Testis (tissue), 3 donors: ENCODE results near the gene ODAD3. TPM values are rescaled to one million over a fixed set of nuclear protein-coding genes. Genes with fewer than 3 reads are reported as not detected.
A peak's percentile ranks its signal among the peaks of the same experiment; 100 is the strongest.

Experiments used
- DNase-seq: peaks from one replicate; pipeline ENCODE4 v3.0.0-alpha.2; 2019
- H3K27ac ChIP-seq, 2 donors: fragments of 200-600 bp; sonication (generic); one replicate each; pipeline ENCODE4 v1.5.1; 2019
- H3K27me3 ChIP-seq: fragments of 200-600 bp; sonication (generic); one replicate; pipeline ENCODE4 v1.5.1; 2019
- H3K36me3 ChIP-seq: fragments of 200-600 bp; sonication (generic); one replicate; pipeline ENCODE4 v1.5.1; 2017; ENCODE audit warnings: low read depth; ENCODE audit errors: missing control alignments
- H3K4me1 ChIP-seq: fragments of 200-600 bp; sonication (generic); one replicate; pipeline ENCODE4 v1.5.1; 2019
- H3K4me3 ChIP-seq, 2 donors: fragments of 200-600 bp; sonication (generic); one replicate each; pipeline ENCODE4 v1.5.1; 2017 to 2019
- H3K9me3 ChIP-seq: fragments of 200-600 bp; sonication (generic); one replicate; pipeline ENCODE4 v1.5.1; 2017
- POLR2A ChIP-seq: fragments of 450-650 bp; IDR thresholded peaks from one replicate; pipeline ENCODE4 v1.6.1; 2017; ENCODE audit warnings: antibody characterized with exemption, mild to moderate bottlenecking, moderate library complexity
- WGBS, 2 donors: methylation state at CpG; one replicate each; pipeline ENCODE4 v1.1.5; 2018; 5-methylcytosine and 5-hydroxymethylcytosine counted together
- intact Hi-C: fragments of 100-400 bp; cut with DNase I; formaldehyde crosslinking; loops from one replicate; pipeline ENCODE4 v1.15.1; 2023; ENCODE audit warnings: low total_unique reads
- polyA plus RNA-seq: library from polyadenylated mRNA; stranded (reverse); fragments of 350-450 nt; fragmentation: Illumina TruSeq; extraction: RNeasy Lipid Tissue Mini Kit (QIAGEN cat#74804); gene quantifications from one replicate; pipeline ENCODE4 v1.2.3, GENCODE V29; 2014; ENCODE audit warnings: low read depth, low replicate concordance; ENCODE audit not compliant: insufficient read depth
- total RNA-seq, 2 donors: library from RNA; depleted of rRNA; stranded (reverse); fragments of >200 nt; gene quantifications; one replicate each; pipeline ENCODE4 v1.2.3, GENCODE V29; 2016
- TF ChIP-seq, protein P1 (sequence below), 3 experiments: fragments of 450-650 bp in 2 of 3; fragments of 200-600 bp in 1 of 3; sonication (generic) in 1 of 3; IDR thresholded peaks; one replicate each; pipeline ENCODE4 v1.5.1; 2016 to 2019; ENCODE audit warnings: antibody characterized with exemption in 3 of 3, mild to moderate bottlenecking in 2 of 3, moderate library complexity in 1 of 3

ODAD3 gene
- total and polyA plus RNA-seq, 3 donors from 2014 or later, result 9.7 to 18.3 (median 14.8) TPM

GRCh38 chr19:11423164-11423790, 11.6 kb downstream of the ODAD3 start:
- no peak for TF ChIP-seq POLR2A
- TF ChIP-seq, protein P1, sequence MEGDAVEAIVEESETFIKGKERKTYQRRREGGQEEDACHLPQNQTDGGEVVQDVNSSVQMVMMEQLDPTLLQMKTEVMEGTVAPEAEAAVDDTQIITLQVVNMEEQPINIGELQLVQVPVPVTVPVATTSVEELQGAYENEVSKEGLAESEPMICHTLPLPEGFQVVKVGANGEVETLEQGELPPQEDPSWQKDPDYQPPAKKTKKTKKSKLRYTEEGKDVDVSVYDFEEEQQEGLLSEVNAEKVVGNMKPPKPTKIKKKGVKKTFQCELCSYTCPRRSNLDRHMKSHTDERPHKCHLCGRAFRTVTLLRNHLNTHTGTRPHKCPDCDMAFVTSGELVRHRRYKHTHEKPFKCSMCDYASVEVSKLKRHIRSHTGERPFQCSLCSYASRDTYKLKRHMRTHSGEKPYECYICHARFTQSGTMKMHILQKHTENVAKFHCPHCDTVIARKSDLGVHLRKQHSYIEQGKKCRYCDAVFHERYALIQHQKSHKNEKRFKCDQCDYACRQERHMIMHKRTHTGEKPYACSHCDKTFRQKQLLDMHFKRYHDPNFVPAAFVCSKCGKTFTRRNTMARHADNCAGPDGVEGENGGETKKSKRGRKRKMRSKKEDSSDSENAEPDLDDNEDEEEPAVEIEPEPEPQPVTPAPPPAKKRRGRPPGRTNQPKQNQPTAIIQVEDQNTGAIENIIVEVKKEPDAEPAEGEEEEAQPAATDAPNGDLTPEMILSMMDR (IDR thresholded peaks at IDR 0.05), result no peak
- Histone ChIP-seq H3K4me3 (no peak overlapping the region), H3K36me3 (no peaks in the 10 kb centered on the region), H3K27me3 (no peaks in the 10 kb centered on the region), H3K4me1 (peaks cover 25% of the 10 kb centered on the region), H3K27ac (no peak overlapping the region), H3K9me3 (no peaks in the 10 kb centered on the region)
- intact Hi-C loops, result no loop called here
- DNase-seq, result no peak
- WGBS, 2 donors, result 27 to 52% methylated on average over 24 to 27 of the region's 27 CpGs

DNA sequence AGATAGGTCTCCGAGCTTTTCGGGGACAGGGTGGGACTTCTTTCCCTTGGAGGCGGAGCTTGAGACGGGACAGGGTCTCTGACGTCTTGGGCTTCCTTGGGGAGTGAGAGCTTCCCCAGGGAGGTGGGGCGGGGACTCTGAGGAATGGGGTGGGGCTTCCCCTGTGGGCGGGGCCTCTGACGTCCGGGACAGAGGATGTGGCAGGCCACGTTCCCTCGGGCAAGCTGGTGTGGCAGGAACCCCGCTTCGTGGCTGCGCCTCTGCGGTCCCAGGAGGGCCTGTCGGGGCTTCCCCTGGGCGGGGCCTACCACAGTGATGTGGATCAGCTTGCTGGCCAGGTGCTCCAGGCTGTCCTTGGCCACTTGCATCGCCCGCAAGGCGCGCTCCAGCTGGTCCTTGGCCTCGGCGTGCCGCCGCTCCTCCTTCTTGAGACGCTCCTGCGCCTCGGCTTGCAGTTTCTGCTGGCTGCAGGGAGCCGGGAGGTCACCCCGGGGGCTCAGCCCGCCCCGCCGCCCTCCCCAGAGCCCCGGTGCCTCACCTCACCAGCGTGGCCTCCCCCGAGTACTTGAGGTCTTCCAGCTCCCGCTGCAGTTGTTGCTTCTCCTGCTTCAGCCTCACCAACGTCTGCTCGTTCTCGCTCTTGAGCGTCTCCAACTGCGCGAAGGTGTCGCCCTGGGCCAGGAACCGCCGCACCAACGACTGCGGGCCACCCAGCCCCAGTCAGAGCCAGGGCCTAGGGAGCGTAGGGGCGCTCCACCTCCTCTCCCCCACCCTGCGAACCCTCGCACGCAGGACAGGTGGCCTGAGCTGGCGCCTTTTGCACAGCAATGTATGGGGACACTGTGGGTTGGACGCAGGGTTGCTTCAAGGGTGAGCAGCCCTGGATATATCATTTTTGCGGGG, 12.5 kb downstream of the ODAD3 start:
- no peaks in the 10 kb centered on the region for H3K9me3 ChIP-seq
- no peak overlapping the region for H3K27ac ChIP-seq
- WGBS, 2 donors, result 2 to 6% methylated on average over 12 to 53 of the region's 56 CpGs
- H3K36me3 ChIP-seq, result no peaks in the 10 kb centered on the region
- H3K4me1 ChIP-seq, result peaks cover 25% of the 10 kb centered on the region
- H3K4me3 ChIP-seq, result peak overlapping the region in 1 of 2 donors; percentile 11
- DNase-seq, result peak; percentile 63
- H3K27me3 ChIP-seq, result no peaks in the 10 kb centered on the region
- intact Hi-C loops, result no loop called here
- TF ChIP-seq POLR2A, result no peak
- TF ChIP-seq, protein P1 (IDR thresholded peaks at IDR 0.05), result no peak

GRCh38 chr19:11421371-11422098, 13.4 kb downstream of the ODAD3 start:
- peaks cover 25% of the 10 kb centered on the region for H3K4me1 ChIP-seq
- no peak overlapping the region for H3K27ac ChIP-seq
- WGBS, 2 donors, result 16 to 30% methylated on average over 21 to 35 of the region's 36 CpGs
- peak overlapping the region in 1 of 2 donors; percentile 11 for H3K4me3 ChIP-seq
- no peaks in the 10 kb centered on the region for H3K36me3 ChIP-seq
- no peaks in the 10 kb centered on the region for H3K27me3 ChIP-seq
- peak; percentile 61 for DNase-seq
- no peaks in the 10 kb centered on the region for H3K9me3 ChIP-seq
- TF ChIP-seq, protein P1 (IDR thresholded peaks at IDR 0.05), result no peak
- no peak for TF ChIP-seq POLR2A
- intact Hi-C loops, result no loop called here

DNA sequence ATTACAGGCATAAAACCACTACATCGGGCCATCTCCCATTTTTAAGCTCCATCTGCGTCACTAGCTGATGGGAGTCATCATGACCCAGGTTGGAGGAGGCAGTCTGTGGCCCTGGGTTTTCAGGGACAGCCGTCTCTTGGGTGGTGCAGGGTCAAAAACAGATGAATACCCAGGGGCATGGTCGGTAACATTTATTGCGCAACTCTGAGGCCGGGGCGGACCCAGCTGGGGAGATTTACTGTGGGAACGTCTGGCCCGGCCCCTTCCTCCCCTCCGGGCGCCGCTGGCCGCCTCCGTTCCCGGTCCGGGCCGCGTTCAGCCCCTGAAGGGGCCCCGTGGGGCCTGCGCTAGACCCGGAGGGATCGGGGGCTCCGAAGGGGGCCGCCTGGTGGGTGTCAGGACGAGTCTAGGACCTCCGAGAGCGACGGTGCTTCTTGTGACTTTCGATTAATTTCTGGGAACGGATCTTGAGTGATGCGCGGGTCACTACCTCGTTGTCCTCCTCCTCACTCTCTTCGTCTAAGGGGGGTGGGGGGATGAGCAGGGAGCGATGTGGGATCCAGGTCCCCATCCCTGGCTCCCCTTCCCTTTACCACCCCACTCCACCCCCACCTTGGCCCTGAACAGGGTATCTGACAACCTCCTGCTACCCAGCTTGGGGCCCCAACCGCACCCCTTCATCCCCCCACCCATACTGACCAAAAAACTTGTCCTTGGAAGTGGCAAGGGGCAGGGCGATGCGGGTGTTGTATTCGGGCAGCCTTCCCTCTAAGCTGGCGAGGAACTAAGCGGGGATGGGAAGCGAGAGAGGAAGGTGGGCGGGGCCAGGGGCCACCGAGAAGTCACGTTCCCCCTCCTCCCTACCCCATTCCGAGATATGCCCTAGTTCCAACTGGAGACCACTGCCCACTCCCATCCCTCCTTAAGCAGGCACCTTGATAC, 14.2 kb downstream of the ODAD3 start:
- H3K4me1 ChIP-seq, result peaks cover 25% of the 10 kb centered on the region
- no peak overlapping the region for H3K4me3 ChIP-seq
- H3K9me3 ChIP-seq, result no peaks in the 10 kb centered on the region
- TF ChIP-seq, protein P1 (IDR thresholded peaks at IDR 0.05), result no peak
- TF ChIP-seq POLR2A, result no peak
- intact Hi-C loops, result no loop called here
- peak overlapping the region in 1 of 2 donors; percentile 20 for H3K27ac ChIP-seq
- no peaks in the 10 kb centered on the region for H3K36me3 ChIP-seq
- WGBS, 2 donors, result 6 to 16% methylated on average over 5 to 38 of the region's 46 CpGs
- no peaks in the 10 kb centered on the region for H3K27me3 ChIP-seq
- no peak for DNase-seq
